Measurements from ENCODE around the gene TUBB6. TPM values are rescaled to one million over a fixed set of nuclear protein-coding genes. Genes with fewer than 3 reads are reported as not detected.

The TUBB6 gene
- total and polyA plus RNA-seq, 2 donors from 2014 or later: 25.9 to 98.9 TPM

GRCh38 chr18:12314591-12315305 lies 6.7 kb downstream of the TUBB6 start:
- peaks cover 0 to 8% (median 2%) of the 10 kb centered on the region in 3 donors for H3K9me3 ChIP-seq (ENCODE audit: control insufficient read depth in 2 of 3, insufficient read depth in 1 of 3, low read length in 3 of 3)
- H3K9ac ChIP-seq (ENCODE audit: low read length in 3 of 3): no peak overlapping the region
- intact Hi-C loops (cut with DNase I): no loop called here
- H3K4me3 ChIP-seq (ENCODE audit: low read length in 3 of 3): no peak overlapping the region
- DNase-seq: no peak
- H3K27ac ChIP-seq (ENCODE audit: low read depth in 2 of 2, low read length in 2 of 2): no peak overlapping the region
- peaks cover 0 to 1% (median 0%) of the 10 kb centered on the region in 3 donors for H3K4me1 ChIP-seq (ENCODE audit: control insufficient read depth in 2 of 3, insufficient read depth in 2 of 3, low read depth in 1 of 3, low read length in 3 of 3)
- peaks cover 0 to 8% (median 2%) of the 10 kb centered on the region in 3 donors for H3K36me3 ChIP-seq (ENCODE audit: control insufficient read depth in 2 of 3, insufficient read depth in 3 of 3, low read length in 3 of 3)
- TF ChIP-seq CTCF (IDR thresholded peaks at IDR 0.05; ENCODE audit: borderline replicate concordance, extremely low read depth, insufficient read depth): no peak
- H3K27me3 ChIP-seq (ENCODE audit: control insufficient read depth, insufficient read depth, low read length): no peaks in the 10 kb centered on the region
- no peak for FAIRE-seq

DNA sequence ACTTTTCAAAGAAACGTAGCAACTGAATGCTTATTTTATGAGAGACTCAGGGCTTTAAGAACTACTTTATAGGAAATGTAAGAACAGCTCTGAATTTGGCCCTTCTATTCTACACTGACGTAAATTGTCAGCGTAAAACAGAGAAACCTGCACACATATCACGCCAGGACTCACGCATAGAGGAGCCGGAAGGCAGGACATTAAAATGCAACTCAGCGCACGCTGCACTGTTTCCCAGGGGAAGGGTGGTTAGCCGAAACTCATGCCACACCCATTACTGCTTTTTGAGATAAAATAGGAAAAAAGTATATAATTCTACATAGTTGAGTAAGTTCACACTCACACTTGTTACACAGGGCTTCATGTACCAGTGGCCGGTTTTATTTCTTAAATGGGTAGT lies 7.4 kb downstream of the TUBB6 start:
- no peak overlapping the region for H3K27ac ChIP-seq (ENCODE audit: low read depth in 2 of 2, low read length in 2 of 2)
- H3K4me3 ChIP-seq (ENCODE audit: low read length in 3 of 3): no peak overlapping the region
- H3K9ac ChIP-seq (ENCODE audit: low read length in 3 of 3): no peak overlapping the region
- no peak for FAIRE-seq
- intact Hi-C loops (cut with DNase I): no loop called here
- no peaks in the 10 kb centered on the region for H3K4me1 ChIP-seq (ENCODE audit: control insufficient read depth in 2 of 3, insufficient read depth in 2 of 3, low read depth in 1 of 3, low read length in 3 of 3)
- H3K9me3 ChIP-seq (ENCODE audit: control insufficient read depth in 2 of 3, insufficient read depth in 1 of 3, low read length in 3 of 3): peaks cover 0 to 8% (median 2%) of the 10 kb centered on the region in 3 donors
- no peaks in the 10 kb centered on the region for H3K27me3 ChIP-seq (ENCODE audit: control insufficient read depth, insufficient read depth, low read length)
- peaks cover 0 to 10% (median 2%) of the 10 kb centered on the region in 3 donors for H3K36me3 ChIP-seq (ENCODE audit: control insufficient read depth in 2 of 3, insufficient read depth in 3 of 3, low read length in 3 of 3)
- DNase-seq: no peak
- no peak for TF ChIP-seq CTCF (IDR thresholded peaks at IDR 0.05; ENCODE audit: borderline replicate concordance, extremely low read depth, insufficient read depth)

GRCh38 chr18:12315911-12316310 lies 7.9 kb downstream of the TUBB6 start:
- no peaks in the 10 kb centered on the region for H3K27me3 ChIP-seq (ENCODE audit: control insufficient read depth, insufficient read depth, low read length)
- no peak overlapping the region for H3K4me3 ChIP-seq (ENCODE audit: low read length in 3 of 3)
- no peak for TF ChIP-seq CTCF (IDR thresholded peaks at IDR 0.05; ENCODE audit: borderline replicate concordance, extremely low read depth, insufficient read depth)
- no peaks in the 10 kb centered on the region for H3K4me1 ChIP-seq (ENCODE audit: control insufficient read depth in 2 of 3, insufficient read depth in 2 of 3, low read depth in 1 of 3, low read length in 3 of 3)
- intact Hi-C loops (cut with DNase I): no loop called here
- H3K27ac ChIP-seq (ENCODE audit: low read depth in 2 of 2, low read length in 2 of 2): no peak overlapping the region
- H3K36me3 ChIP-seq (ENCODE audit: control insufficient read depth in 2 of 3, insufficient read depth in 3 of 3, low read length in 3 of 3): peaks cover 0 to 14% (median 2%) of the 10 kb centered on the region in 3 donors
- FAIRE-seq (no peak), DNase-seq (no peak)
- H3K9ac ChIP-seq (ENCODE audit: low read length in 3 of 3): no peak overlapping the region
- H3K9me3 ChIP-seq (ENCODE audit: control insufficient read depth in 2 of 3, insufficient read depth in 1 of 3, low read length in 3 of 3): peaks cover 0 to 8% (median 2%) of the 10 kb centered on the region in 3 donors
